ENCODE data around the gene MMP26. TPM values are rescaled to one million over a fixed set of nuclear protein-coding genes. Genes with fewer than 3 reads are reported as not detected.

The MMP26 gene
- not detected in 2 replicates for polyA plus RNA-seq (2011; rRNA removed)
- polyA minus RNA-seq (2011; rRNA and poly(A)+ RNA removed) = not detected in 2 replicates

DNA sequence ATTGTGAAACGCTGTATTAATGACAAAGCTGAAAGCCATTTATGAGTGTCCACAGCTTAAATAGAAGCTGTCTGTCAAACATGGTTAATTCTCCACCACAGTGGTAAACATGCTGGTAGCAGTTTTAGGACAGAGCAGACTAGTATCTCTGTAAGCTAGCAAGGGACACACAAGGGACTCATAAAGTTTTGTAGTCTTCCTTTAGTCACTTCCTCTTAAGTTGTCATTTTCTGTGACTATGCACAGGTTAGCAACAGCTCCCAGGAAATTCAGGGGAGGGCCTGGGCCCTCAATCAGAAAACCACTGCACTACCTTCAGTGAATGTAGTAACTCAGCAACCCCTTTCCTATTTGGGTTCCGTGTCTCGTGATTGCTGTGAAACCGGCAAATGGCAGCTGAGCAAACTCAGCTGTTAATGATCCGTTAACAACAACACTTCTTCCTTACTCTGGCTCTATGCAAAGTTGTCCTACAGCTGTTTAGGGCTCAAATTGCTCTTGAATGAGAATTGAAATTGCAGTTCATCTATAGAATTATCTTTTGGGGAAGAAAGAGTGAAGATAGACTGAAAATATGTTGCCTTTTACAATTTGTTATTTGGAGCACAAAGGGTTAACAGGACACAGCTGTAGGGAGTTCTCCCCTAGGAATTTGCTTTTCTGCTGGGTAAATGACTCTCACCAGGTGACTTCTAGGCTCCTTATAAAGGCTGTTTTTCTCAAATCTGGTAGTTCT is at the start of gene MMP26:
Gene MMP26, plus strand, starts transcription at position 731 of the 736 bp plus-strand sequence.
- TF ChIP-seq, protein P1, sequence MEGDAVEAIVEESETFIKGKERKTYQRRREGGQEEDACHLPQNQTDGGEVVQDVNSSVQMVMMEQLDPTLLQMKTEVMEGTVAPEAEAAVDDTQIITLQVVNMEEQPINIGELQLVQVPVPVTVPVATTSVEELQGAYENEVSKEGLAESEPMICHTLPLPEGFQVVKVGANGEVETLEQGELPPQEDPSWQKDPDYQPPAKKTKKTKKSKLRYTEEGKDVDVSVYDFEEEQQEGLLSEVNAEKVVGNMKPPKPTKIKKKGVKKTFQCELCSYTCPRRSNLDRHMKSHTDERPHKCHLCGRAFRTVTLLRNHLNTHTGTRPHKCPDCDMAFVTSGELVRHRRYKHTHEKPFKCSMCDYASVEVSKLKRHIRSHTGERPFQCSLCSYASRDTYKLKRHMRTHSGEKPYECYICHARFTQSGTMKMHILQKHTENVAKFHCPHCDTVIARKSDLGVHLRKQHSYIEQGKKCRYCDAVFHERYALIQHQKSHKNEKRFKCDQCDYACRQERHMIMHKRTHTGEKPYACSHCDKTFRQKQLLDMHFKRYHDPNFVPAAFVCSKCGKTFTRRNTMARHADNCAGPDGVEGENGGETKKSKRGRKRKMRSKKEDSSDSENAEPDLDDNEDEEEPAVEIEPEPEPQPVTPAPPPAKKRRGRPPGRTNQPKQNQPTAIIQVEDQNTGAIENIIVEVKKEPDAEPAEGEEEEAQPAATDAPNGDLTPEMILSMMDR (IDR thresholded peaks at IDR 0.05; ENCODE audit: insufficient read depth, low read depth, low read length) = no peak
- no peak for DNase-seq (ENCODE audit: low read depth)
- Histone ChIP-seq H3K27me3 (ENCODE audit: control insufficient read depth, insufficient read depth, low read length) (no peaks in the 10 kb centered on the region), H3K36me3 (ENCODE audit: control insufficient read depth, insufficient read depth, low read length) (no peaks in the 10 kb centered on the region), H3K4me3 (ENCODE audit: low read depth, low read length) (no peak within 1 kb of the TSS)
- ChIA-PET POLR2A (no interaction called here), CTCF (interaction anchor here (1.1 to 1.5 kb wide), 2 partner anchors 14 to 67 kb away, joined by 3 read pairs; partner anchors contain the start of gene OR51D1)

DNA sequence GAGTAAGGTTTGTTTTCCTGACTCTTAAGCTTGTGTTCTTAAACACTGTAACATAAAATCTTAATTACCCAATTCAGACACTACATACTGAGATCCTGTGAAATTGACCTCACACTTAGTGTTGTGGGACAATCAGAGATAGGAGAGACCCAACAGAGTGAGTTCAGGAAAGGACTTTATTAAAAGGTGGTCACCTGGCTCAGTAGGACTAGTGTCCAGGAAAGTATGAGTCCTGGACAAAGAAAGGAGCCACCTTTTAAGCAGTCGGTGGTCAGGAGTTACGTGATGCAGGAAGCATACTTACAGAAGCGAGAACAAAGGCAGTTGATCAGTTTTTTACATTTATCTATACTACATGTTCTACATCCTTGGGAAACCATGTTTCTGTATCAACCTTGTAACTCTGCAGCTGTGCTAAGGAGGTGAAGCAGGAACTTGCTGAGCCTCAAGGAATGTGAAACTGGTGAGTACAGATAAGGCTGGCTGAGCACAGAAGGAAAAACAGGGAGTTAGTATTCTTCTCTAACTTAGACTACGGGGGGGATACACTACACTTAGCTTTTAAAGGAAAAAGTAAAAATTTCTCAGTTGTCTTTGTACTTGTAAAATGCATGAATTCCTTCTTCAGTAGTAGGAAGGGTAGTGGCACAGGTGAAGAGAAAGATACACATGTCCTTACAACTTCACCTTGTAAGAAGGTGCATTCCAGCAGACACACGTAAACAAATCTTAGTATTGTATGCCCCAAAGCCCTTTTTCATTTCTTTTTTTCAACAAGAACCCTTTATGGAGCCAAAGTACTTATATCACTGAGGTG is 45.7 kb upstream of the MMP26 start:
- Histone ChIP-seq H3K4me3 (ENCODE audit: low read depth, low read length) (no peak overlapping the region), H3K27me3 (ENCODE audit: control insufficient read depth, insufficient read depth, low read length) (no peaks in the 10 kb centered on the region), H3K36me3 (ENCODE audit: control insufficient read depth, insufficient read depth, low read length) (no peaks in the 10 kb centered on the region)
- no peak for DNase-seq (ENCODE audit: low read depth)
- TF ChIP-seq, protein P1 (IDR thresholded peaks at IDR 0.05; ENCODE audit: insufficient read depth, low read depth, low read length) = no peak
- CTCF ChIA-PET = no interaction called here
- POLR2A ChIA-PET = no interaction called here

DNA sequence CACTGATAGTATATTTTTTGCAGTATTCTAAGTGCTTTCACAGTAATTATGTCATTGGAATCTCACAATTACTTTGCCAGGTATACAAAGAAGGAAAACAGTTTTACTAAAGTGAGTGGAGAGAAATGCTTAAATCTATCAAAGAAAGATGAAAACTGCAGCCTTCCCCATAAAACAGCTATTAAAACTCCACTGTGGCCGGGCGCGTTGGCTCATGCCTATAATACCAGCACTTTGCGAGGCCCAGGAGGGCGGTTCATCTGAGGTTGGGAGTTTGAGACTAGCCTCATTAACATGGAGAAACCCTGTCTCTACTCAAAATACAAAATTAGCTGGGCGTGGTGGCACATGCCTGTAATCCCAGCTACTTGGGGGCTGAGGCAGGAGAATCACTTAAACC is 41.7 kb upstream of the MMP26 start:
- no peak for DNase-seq (ENCODE audit: low read depth)
- H3K4me3 ChIP-seq (ENCODE audit: low read depth, low read length) = no peak overlapping the region
- H3K27me3 ChIP-seq (ENCODE audit: control insufficient read depth, insufficient read depth, low read length) = no peaks in the 10 kb centered on the region
- TF ChIP-seq, protein P1 (IDR thresholded peaks at IDR 0.05; ENCODE audit: insufficient read depth, low read depth, low read length) = no peak
- CTCF ChIA-PET = no interaction called here
- no peaks in the 10 kb centered on the region for H3K36me3 ChIP-seq (ENCODE audit: control insufficient read depth, insufficient read depth, low read length)
- POLR2A ChIA-PET = no interaction called here

DNA sequence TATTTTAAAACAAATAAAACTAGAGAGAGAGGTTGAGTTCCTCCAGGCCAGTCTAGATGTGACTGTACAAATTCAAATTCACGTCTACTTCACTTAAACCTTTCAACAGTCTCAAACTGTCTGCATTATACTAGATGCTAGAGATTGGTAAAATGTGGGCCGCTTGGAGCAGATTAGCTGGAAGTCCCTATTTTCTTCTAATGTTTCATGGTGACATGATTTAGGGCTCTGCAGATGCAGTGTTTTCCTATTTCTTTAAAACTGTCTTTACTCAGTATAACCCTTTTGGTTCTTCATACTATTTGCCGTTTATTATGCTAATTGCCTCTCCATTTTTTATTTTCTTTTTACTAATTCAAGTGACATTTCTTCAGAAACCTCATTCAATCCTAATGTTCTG is 40.4 kb upstream of the MMP26 start:
- TF ChIP-seq, protein P1 (IDR thresholded peaks at IDR 0.05; ENCODE audit: insufficient read depth, low read depth, low read length) = no peak
- H3K36me3 ChIP-seq (ENCODE audit: control insufficient read depth, insufficient read depth, low read length) = no peaks in the 10 kb centered on the region
- H3K4me3 ChIP-seq (ENCODE audit: low read depth, low read length) = no peak overlapping the region
- no peak for DNase-seq (ENCODE audit: low read depth)
- POLR2A ChIA-PET = no interaction called here
- CTCF ChIA-PET = no interaction called here
- H3K27me3 ChIP-seq (ENCODE audit: control insufficient read depth, insufficient read depth, low read length) = no peaks in the 10 kb centered on the region

DNA sequence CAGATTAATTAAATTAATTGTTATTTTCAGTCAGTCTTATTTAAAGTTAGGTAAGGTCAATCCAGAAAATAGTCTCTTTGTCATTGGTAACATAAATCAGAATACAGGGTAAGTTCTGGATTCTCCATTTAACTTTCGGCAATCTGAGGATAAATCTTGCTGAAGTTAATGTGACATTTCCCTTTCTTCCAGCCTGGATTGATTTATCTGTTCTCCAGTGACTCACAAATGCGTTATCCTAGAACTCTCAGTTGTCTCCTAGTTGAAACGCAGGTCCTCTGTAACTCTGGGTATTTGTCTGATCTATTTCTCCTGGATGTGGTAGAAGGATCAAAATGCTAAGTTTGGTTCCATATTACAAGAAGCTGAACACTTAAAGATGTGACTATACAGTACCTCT is 39.8 kb upstream of the MMP26 start:
- Histone ChIP-seq H3K4me3 (ENCODE audit: low read depth, low read length) (no peak overlapping the region), H3K36me3 (ENCODE audit: control insufficient read depth, insufficient read depth, low read length) (no peaks in the 10 kb centered on the region), H3K27me3 (ENCODE audit: control insufficient read depth, insufficient read depth, low read length) (no peaks in the 10 kb centered on the region)
- DNase-seq (ENCODE audit: low read depth) = no peak
- TF ChIP-seq, protein P1 (IDR thresholded peaks at IDR 0.05; ENCODE audit: insufficient read depth, low read depth, low read length) = no peak
- CTCF ChIA-PET = no interaction called here
- POLR2A ChIA-PET = no interaction called here
